GM12872 (cell line): ENCODE data around the gene SESN3.

Experiments
- CTCF ChIP-seq: IDR thresholded peaks from 3 replicates; pipeline ENCODE4 v1.5.1; 2011; ENCODE audit warnings: low read depth, mild to moderate bottlenecking, low read length, moderate library complexity; ENCODE audit not compliant: insufficient read depth

SESN3 gene

GRCh38 chr11:95247127-95247684 is 16.2 kb upstream of the SESN3 start:
- TF ChIP-seq CTCF = no peak

DNA sequence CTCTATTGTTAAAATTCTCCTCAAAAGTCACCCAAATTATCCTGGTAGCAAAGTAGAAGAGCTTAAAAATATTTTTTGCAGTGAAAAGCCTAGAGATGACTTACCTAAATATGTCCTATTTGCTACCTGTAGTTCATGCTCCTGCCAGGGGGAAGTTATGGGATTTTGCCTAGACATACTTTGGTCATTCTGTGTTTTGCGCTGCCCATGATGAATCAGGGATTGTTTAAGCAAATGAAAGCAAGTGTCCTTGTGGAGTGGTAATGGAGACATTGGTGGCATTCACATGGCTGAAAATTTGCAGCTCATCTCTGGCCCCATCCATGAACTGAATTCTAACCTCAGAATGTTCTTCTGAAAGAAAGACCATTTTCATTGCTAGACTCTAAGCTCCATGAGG is 14.6 kb upstream of the SESN3 start:
- no peak for TF ChIP-seq CTCF

DNA sequence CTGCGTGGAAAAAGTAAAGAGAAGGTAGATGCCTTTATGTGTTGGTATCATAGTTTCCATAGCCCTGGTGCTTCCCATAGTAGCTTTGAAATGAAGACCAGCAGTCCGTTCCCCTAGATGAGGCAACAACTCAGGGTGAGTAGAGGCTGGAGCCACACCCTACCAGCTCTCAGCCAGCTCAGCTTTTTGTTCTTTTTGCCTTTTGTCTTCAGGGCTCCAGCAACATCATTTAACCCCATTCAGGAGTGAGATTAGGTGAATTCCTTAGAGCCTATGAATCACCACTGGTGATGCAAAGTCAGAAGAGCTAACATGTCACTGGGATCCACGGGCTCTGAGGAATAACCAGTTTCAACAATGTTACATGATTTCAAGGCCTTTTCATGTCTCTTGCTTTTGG is 14.0 kb upstream of the SESN3 start:
- no peak for TF ChIP-seq CTCF

DNA sequence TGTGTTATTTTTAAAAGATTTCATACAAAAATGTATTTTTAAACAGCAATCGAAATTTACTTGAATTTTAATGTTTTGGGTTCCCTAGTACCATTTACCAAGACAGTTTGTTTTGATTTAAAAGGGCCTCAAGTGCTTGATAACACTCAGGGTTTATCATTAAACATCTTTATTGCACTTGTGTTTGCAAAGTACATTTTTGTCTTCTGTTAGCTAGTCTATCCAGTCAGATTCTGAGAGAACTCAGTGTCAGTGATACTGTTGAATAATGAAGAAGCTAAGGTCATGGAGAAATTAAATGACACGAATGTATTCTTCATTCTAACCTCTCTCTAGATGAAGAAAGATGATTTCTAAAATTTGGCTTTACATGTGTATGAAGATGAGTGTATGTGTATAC is 12.7 kb upstream of the SESN3 start:
- TF ChIP-seq CTCF = no peak

DNA sequence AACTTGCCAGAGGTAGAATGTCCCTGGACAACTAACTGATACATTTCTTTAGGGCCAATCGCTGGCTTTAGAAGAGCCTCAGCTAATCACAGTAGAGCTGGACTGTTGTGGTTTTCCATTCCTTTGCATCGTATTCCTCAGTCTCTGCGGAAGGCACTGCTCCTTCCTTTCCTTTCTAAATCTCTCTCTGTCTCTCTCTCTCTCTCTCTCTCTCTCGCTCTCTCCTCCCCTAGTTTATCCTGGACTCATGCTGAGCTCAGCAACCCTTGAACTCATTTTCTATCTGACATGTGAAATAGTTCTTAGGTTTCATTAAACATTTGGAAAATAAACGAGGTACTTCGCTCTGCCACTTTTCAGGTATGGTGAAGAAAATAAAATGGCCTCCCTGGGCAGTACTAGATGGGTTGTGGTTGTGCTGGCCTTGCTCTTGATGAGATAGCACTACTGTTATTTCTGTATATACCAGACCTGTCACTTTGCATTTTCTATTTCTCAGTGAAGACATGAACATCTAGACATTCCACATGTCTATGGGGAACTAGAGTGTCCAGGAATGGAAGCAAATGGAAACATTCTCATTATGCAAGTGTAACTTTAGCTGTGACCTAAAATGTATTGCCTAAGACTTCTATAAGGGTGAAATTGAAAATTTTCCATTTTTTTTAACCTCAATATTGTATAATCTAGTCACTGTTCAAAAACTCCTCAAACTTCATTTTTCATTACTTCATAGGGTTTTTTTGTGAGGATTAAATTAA is 12.0 kb upstream of the SESN3 start:
- no peak for TF ChIP-seq CTCF

DNA sequence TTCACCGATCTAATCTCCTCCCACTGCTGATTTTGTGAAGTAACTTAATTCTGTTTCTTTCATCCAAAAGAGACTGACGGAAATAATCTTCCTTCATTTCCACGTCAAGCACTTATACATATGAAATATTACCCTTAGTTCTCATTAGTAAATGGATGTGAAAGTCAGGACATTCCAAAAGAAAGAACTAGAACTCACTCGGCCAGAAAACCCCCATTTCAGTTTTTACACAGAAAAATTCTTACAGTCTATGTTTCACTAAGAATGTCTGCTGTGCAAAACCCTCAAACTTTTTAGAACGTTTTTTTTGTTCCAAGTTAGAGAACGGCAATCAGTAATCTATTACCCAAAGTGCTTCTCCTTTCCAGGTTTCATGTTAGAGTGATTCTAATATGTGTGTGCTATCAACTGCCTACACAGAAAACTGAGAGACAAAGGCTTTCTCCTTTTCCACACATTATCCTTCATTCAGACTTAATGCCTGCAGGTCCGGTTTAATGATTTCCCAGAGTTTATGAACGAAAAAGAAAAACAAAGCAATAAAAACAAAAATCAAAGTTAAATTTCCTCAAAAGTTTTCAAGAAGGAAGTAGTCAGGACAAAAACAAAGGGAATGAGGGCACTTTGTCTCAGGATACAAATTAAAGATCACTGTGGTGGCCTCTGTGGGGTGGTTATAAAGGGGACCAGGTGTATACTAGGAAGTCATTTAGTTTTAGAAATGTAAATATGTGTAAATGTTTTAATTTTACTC is 11.3 kb upstream of the SESN3 start:
- no peak for TF ChIP-seq CTCF

DNA sequence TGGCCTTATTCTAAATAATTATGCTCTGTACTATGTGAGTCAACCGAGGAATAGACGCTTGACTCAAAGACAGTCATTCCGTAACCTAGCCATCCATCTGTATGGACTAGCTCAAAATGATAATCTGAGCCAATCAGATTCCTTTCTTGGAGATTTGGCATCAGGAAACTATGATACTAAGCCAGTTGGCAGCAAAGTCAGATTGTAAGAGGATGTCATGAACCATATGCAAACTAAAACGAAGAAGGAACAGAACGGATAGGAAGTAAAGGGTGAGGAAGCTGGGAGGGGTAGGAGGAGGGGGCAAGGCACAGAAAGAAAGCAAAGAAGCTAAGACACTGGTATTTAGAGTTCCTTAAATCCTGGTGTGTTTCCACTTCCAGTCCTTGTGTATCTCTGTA is 10.7 kb upstream of the SESN3 start:
- TF ChIP-seq CTCF = no peak
